ENCODE data around the gene SEM1. TPM values are rescaled to one million over a fixed set of nuclear protein-coding genes. Genes with fewer than 3 reads are reported as not detected.
"Not testable (repeated sequence)": the region's sequence is repeated elsewhere in the genome, so short reads cannot be mapped to it uniquely, and the experiment has no call there.

Gene SEM1
- total RNA-seq, 1 experiment from 2014 or later = 73.3 TPM

DNA sequence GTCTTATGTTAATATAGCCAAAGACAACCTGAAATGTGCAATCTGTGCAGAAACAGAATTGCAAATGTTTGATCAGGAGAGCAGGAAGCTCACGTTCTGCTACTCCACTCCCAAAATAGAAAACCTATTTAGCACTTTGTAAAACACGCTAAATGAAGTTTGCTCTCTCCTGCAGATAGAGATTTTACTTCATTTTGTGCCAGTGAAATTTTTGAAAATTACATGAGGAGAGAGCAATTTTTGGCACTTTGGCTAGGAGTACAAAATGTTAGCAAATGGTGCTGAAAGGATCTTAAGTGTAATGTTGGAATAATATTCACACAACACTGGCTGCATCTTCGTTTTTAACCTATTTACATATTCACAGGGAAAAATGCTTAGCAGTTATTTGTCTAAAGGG is 61.9 kb downstream of the SEM1 start:
- Mint-ChIP-seq H3K4me3 (no peak overlapping the region), H3K9me3 (peaks cover 2% of the 10 kb centered on the region), H3K27ac (no peak overlapping the region), H3K36me3 (peaks cover 3% of the 10 kb centered on the region; the same call in 1 of the 2 replicates), H3K27me3 (ENCODE audit: low read depth) (no peaks in the 10 kb centered on the region; the same call in 1 of the 2 replicates), H3K4me1 (peaks cover 11% of the 10 kb centered on the region)
- CTCF ChIA-PET = no interaction called here
- ATAC-seq = no peak
- TF ChIP-seq, protein P1, sequence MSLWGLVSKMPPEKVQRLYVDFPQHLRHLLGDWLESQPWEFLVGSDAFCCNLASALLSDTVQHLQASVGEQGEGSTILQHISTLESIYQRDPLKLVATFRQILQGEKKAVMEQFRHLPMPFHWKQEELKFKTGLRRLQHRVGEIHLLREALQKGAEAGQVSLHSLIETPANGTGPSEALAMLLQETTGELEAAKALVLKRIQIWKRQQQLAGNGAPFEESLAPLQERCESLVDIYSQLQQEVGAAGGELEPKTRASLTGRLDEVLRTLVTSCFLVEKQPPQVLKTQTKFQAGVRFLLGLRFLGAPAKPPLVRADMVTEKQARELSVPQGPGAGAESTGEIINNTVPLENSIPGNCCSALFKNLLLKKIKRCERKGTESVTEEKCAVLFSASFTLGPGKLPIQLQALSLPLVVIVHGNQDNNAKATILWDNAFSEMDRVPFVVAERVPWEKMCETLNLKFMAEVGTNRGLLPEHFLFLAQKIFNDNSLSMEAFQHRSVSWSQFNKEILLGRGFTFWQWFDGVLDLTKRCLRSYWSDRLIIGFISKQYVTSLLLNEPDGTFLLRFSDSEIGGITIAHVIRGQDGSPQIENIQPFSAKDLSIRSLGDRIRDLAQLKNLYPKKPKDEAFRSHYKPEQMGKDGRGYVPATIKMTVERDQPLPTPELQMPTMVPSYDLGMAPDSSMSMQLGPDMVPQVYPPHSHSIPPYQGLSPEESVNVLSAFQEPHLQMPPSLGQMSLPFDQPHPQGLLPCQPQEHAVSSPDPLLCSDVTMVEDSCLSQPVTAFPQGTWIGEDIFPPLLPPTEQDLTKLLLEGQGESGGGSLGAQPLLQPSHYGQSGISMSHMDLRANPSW (CRISPR knock-in tag; conservative IDR thresholded peaks at IDR 0.05; ENCODE audit: low read depth) = no peak
- POLR2A ChIA-PET = no interaction called here
- DNase-seq (ENCODE audit: low spot score) = no peak

DNA sequence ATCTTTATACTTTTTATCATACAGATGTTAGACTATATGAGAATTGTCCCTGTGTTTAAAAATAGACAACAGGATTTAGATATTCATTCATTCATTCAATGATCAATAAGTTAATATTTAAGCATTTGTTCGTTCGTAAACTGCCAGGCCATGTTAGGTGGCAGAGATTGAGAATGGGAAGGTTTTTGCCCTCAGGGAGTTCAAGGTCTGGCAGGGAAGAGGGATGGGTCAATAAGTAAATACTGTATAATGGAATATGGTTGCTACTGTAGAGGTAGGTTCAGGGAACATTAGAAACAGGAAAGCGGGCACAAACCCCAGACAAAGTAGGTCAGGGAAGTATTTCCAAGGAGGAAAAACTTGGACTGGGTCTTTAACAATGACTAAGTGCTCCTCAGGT is 64.6 kb downstream of the SEM1 start:
- ATAC-seq (no peak), DNase-seq (ENCODE audit: low spot score) (no peak)
- no peaks in the 10 kb centered on the region for H3K9me3 Mint-ChIP-seq
- ChIA-PET CTCF (interaction anchor here (1.2 kb wide), 1 partner anchor 382 kb away, joined by 3 read pairs; no protein-coding TSS in a partner anchor), POLR2A (no interaction called here)
- TF ChIP-seq JUN (CRISPR knock-in tag; IDR thresholded peaks at IDR 0.05) (no peak), NFE2L1 (CRISPR knock-in tag; IDR thresholded peaks at IDR 0.05) (no peak), ZBTB21 (CRISPR knock-in tag; IDR thresholded peaks at IDR 0.05; ENCODE audit: borderline replicate concordance) (no peak), SMAD4 (CRISPR knock-in tag; IDR thresholded peaks at IDR 0.05) (no peak), GABPB1 (CRISPR knock-in tag; IDR thresholded peaks at IDR 0.05) (no peak), TEAD1 (CRISPR knock-in tag; IDR thresholded peaks at IDR 0.05) (no peak), CBFB (CRISPR knock-in tag; IDR thresholded peaks at IDR 0.05; ENCODE audit: low read depth) (no peak), SP1 (CRISPR knock-in tag; conservative IDR thresholded peaks at IDR 0.05) (no peak), FOXP1 (CRISPR knock-in tag; IDR thresholded peaks at IDR 0.05; ENCODE audit: borderline replicate concordance) (no peak), TEAD4 (CRISPR knock-in tag; IDR thresholded peaks at IDR 0.05) (no peak), FOXJ3 (CRISPR knock-in tag; IDR thresholded peaks at IDR 0.05; ENCODE audit: borderline replicate concordance) (no peak), CREM (CRISPR knock-in tag; IDR thresholded peaks at IDR 0.05) (no peak)
- TF ChIP-seq, protein P2, sequence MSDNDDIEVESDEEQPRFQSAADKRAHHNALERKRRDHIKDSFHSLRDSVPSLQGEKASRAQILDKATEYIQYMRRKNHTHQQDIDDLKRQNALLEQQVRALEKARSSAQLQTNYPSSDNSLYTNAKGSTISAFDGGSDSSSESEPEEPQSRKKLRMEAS (CRISPR knock-in tag; IDR thresholded peaks at IDR 0.05) = no peak
- TF ChIP-seq, protein P3, sequence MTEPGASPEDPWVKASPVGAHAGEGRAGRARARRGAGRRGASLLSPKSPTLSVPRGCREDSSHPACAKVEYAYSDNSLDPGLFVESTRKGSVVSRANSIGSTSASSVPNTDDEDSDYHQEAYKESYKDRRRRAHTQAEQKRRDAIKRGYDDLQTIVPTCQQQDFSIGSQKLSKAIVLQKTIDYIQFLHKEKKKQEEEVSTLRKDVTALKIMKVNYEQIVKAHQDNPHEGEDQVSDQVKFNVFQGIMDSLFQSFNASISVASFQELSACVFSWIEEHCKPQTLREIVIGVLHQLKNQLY (CRISPR knock-in tag; IDR thresholded peaks at IDR 0.05) = no peak
- TF ChIP-seq, protein P4, sequence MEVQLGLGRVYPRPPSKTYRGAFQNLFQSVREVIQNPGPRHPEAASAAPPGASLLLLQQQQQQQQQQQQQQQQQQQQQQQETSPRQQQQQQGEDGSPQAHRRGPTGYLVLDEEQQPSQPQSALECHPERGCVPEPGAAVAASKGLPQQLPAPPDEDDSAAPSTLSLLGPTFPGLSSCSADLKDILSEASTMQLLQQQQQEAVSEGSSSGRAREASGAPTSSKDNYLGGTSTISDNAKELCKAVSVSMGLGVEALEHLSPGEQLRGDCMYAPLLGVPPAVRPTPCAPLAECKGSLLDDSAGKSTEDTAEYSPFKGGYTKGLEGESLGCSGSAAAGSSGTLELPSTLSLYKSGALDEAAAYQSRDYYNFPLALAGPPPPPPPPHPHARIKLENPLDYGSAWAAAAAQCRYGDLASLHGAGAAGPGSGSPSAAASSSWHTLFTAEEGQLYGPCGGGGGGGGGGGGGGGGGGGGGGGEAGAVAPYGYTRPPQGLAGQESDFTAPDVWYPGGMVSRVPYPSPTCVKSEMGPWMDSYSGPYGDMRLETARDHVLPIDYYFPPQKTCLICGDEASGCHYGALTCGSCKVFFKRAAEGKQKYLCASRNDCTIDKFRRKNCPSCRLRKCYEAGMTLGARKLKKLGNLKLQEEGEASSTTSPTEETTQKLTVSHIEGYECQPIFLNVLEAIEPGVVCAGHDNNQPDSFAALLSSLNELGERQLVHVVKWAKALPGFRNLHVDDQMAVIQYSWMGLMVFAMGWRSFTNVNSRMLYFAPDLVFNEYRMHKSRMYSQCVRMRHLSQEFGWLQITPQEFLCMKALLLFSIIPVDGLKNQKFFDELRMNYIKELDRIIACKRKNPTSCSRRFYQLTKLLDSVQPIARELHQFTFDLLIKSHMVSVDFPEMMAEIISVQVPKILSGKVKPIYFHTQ (CRISPR knock-in tag; IDR thresholded peaks at IDR 0.05) = no peak
- TF ChIP-seq, protein P5, sequence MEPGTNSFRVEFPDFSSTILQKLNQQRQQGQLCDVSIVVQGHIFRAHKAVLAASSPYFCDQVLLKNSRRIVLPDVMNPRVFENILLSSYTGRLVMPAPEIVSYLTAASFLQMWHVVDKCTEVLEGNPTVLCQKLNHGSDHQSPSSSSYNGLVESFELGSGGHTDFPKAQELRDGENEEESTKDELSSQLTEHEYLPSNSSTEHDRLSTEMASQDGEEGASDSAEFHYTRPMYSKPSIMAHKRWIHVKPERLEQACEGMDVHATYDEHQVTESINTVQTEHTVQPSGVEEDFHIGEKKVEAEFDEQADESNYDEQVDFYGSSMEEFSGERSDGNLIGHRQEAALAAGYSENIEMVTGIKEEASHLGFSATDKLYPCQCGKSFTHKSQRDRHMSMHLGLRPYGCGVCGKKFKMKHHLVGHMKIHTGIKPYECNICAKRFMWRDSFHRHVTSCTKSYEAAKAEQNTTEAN (CRISPR knock-in tag; IDR thresholded peaks at IDR 0.05) = no peak
- TF ChIP-seq, protein P1 (CRISPR knock-in tag; conservative IDR thresholded peaks at IDR 0.05; ENCODE audit: low read depth) = no peak
- TF ChIP-seq, protein P6, sequence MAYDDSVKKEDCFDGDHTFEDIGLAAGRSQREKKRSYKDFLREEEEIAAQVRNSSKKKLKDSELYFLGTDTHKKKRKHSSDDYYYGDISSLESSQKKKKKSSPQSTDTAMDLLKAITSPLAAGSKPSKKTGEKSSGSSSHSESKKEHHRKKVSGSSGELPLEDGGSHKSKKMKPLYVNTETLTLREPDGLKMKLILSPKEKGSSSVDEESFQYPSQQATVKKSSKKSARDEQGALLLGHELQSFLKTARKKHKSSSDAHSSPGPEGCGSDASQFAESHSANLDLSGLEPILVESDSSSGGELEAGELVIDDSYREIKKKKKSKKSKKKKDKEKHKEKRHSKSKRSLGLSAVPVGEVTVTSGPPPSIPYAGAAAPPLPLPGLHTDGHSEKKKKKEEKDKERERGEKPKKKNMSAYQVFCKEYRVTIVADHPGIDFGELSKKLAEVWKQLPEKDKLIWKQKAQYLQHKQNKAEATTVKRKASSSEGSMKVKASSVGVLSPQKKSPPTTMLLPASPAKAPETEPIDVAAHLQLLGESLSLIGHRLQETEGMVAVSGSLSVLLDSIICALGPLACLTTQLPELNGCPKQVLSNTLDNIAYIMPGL (CRISPR knock-in tag; IDR thresholded peaks at IDR 0.05) = no peak
- H3K36me3 Mint-ChIP-seq = 0 out of 2 replicates have a peak, but pooled peaks cover 2% of the 10 kb centered on the region
- H3K4me3 Mint-ChIP-seq = no peak overlapping the region
- no peak overlapping the region for H3K27ac Mint-ChIP-seq
- H3K4me1 Mint-ChIP-seq = peaks cover 13% of the 10 kb centered on the region
- no peaks in the 10 kb centered on the region; the same call in 1 of the 2 replicates for H3K27me3 Mint-ChIP-seq (ENCODE audit: low read depth)

DNA sequence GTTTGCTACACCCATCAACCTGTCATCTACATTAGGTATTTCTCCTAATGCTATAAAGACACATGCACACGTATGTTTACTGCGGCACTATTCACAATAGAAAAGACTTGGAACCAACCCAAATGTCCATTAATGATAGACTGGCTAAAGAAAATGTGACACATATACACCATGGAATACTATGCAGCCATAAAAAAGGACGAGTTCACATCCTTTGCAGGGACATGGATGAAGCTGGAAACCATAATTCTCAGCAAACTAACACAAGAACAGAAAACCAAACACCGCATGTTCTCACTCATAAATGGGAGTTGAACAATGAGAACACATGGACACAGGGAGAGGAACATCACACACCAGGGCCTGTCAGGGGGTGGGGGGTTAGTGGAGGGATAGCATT is 66.2 kb downstream of the SEM1 start:
- H3K36me3 Mint-ChIP-seq; H3K27ac Mint-ChIP-seq; H3K4me3 Mint-ChIP-seq; POLR2A ChIA-PET; H3K27me3 Mint-ChIP-seq (ENCODE audit: low read depth); CTCF ChIA-PET; H3K9me3 Mint-ChIP-seq; DNase-seq (ENCODE audit: low spot score); ATAC-seq: not testable (repeated sequence)
- peaks cover 13% of the 10 kb centered on the region for H3K4me1 Mint-ChIP-seq

Measured in WTC11 (cell line).